Fibroblast of skin of right biceps (primary cell): ENCODE results near the gene SLC39A9.
"Not testable (repeated sequence)": the region's sequence is repeated elsewhere in the genome, so short reads cannot be mapped to it uniquely, and the experiment has no call there.

Experiments
- DNase-seq: peaks from one replicate; pipeline ENCODE4 v3.0.0-alpha.2; 2013

The SLC39A9 gene

DNA sequence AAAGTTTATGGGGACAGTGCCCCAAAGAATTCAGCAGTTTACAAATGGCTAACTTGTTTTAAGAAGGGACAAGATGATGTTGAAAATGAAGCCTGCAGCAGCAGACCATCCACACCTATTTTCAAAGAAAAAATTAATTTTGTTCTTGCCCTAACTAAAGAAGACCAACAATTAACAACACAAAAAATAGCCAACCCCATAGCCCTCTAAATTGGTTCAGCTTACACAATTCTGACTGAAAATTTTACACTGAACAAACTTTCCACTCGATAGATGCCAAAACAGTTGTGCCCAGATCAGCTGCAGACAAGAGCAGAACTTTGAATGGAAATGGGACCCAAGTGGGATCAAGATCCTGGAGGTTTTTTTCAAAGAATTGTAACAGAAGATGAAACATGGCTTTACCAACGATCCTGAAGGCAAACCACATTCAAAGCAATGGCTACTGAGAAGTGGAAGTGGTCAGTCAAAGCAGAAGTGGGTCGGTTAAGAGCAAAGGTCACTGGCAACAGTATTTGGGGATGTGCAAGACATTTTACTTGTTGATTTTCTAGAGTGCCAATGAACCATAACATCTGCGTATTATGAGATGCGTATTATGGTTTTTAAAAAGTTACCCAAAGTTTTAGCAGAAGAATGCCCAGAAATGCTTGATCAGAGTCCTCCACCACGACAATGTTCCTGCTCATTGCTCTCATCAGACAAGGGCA is 30.0 kb downstream of the SLC39A9 start:
- no peak for DNase-seq

DNA sequence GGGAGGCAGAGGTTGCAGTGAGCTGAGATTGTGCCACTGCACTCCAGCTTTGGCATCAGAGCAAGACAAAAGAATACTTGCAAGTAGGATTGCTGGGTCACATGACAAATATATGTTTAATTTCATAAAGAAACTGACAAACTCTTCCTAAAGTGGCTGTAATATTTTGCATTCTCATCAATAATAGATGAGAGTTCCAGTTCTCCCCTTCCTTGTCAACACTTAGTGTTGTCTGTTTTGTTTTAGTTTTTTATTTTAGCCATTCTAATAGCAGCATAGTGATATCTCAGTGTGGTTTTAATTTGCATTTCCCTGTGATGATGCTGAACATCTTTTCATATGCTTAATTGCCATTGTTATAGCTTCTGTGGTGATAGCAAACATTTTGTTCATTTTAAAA is 31.2 kb downstream of the SLC39A9 start:
- DNase-seq, result no peak

DNA sequence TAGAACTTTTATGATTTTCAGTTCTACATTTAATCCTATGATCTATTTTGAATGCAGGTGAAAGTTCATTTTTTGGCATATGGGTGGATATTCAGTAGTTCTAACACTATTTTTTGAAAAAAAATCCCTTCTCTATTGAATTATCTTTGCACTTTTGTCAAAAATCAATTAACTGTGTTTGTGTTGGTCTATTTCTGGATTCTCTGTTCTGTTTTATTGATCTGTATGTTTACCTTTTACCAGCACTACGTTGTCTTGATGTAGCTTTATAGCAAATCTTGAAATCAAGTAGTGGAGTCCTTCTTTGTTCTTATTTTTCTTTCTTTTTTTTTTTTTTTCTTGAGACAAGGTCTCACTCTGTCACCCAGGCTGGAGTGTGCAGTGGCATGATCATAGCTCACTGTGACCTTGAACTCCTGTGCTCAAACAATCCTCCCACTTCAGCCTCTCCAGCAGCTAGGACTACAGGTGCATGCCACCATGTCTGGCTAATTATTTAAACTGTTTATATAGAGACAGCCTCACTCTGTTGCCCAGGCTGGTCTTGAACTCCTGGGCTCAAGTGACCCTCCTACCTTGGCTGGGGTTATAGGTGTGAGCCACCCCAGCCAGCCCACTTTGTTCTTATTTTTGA is 31.9 kb downstream of the SLC39A9 start:
- no peak for DNase-seq

DNA sequence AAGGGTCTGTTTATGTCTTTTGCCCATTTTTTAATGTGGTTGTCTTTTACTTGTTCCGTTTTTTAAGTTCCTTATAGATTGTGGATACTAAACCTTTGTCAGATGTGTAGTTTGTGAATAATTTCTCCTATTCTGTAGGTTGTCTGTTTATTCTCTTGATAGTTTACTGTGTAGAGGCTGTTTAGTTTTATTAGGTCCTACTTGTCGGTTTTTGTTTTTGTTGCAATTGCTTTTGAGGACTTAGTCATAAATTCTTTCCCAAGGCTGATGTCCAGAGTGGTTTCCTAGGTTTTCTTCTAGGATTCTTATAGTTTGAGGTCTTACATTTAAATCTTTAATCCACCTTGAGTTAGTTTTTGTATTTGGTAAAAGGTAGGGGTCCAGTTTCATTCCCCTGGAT is 33.9 kb downstream of the SLC39A9 start:
- DNase-seq, result no peak

DNA sequence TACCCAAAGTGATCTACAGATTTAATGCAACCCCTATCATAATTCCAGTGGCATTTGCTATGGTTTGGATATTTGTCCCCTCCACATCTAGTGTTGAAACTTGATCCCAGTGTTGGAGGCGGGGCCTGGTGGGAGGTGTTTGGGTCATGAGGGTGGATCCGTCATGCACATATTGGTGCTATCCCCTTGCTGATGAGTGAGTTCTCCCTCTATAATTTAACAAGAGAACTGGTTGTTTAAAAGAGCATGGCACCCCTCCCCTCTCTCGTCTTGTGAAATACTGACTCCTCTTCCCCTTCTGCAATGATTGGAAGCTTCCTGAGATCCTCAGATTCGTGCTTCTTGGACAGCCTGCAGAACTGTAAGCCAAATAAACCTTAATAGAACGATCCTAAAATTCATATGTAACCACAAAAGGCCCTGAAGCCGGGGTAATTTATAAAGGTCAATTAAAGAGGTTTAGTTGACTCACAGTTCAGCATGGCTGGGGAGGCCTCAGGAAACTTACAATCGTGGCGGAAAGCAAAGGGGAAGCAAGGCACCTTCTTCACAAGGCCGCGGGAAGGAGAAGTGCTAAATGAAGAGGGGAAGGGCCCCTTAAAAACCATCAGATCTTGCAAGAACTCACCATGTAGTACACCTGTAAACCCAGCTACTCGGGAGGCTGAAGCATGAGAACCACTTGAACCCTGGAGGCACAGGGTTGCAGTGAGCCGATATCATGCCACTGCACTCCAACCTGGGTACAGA is 41.2 kb downstream of the SLC39A9 start:
- DNase-seq, result no peak

DNA sequence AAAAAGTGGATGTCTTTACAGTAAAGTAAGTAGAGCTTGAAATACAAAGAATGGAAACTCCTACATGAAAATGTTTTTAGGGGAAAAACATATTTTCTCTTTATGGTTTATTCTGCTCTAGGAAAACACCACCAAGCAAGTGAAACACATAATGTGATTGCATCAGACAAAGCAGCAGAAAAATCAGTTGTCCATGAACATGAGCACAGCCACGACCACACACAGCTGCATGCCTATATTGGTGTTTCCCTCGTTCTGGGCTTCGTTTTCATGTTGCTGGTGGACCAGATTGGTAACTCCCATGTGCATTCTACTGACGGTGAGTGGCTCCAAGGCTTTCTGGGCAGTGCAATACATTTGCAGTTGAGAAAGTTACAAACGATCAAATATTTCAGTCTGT is 43.5 kb downstream of the SLC39A9 start:
- no peak for DNase-seq

DNA sequence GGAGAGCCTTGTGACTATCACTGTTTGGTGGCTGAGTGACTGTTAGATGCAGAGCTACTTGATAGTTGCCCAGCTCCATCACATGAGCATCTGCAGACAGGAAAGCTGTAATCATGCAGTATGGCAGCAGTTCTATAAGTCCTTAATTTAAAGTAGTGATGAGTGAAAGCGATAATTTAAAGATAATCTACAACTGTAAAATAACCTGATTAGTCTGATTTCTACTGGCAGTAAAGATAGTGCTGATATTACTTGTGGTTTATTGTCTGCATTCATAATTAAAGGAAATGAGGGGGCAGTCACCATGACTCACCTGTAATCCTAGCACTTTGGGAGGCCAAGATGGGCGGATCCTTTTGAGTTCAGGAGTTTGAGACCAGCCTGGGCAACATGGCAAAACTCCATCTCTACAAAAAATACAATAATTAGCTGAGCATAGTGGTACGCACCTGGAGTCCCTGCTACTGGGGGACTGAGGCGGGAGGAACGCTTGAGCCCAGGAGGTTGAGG is 44.9 kb downstream of the SLC39A9 start:
- peak; percentile 19 for DNase-seq

DNA sequence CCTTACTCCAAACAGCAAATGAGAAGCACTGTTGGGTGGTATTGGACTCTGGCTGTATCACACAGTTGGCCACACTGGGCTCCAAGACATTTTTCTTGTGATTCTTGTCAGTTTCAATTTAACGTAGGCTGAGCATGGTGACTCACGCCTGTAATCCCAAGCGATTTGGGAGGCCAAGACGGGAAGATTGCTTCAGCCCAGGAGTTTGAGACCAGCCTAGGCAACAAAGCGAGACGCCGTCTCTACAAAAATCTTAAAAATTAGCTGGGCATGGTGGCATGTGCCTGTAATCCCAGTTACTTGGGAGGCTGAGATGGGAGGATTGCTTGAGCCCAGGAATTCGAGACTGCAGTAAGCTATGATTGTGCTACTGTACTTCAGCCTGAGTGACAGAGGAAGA is 50.7 kb downstream of the SLC39A9 start:
- no peak for DNase-seq

DNA sequence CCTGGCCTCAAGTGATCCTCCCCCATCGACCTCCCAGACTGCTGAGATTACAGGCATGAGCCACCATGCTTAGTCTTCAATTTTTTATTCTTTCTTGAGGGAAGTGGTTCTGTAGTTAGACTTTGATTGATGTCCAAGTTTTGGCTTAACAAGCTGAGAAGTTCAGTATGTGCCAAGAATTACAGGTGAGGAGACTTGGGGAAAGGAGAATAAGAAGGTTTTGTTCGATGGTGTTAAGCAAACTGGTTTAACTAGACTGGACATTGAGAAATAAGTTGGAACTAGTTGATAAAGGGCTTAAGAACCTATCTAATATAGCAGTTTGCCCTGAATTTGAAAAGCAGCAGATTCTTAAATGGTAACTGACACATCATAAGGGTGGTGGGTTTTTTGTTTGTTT is 53.4 kb downstream of the SLC39A9 start:
- no peak for DNase-seq

DNA sequence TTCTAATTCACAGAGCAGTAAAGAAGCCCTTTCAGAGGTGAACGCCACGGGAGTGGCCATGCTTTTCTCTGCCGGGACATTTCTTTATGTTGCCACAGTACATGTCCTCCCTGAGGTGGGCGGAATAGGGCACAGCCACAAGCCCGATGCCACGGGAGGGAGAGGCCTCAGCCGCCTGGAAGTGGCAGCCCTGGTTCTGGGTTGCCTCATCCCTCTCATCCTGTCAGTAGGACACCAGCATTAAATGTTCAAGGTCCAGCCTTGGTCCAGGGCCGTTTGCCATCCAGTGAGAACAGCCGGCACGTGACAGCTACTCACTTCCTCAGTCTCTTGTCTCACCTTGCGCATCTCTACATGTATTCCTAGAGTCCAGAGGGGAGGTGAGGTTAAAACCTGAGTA is 59.9 kb downstream of the SLC39A9 start:
- no peak for DNase-seq

DNA sequence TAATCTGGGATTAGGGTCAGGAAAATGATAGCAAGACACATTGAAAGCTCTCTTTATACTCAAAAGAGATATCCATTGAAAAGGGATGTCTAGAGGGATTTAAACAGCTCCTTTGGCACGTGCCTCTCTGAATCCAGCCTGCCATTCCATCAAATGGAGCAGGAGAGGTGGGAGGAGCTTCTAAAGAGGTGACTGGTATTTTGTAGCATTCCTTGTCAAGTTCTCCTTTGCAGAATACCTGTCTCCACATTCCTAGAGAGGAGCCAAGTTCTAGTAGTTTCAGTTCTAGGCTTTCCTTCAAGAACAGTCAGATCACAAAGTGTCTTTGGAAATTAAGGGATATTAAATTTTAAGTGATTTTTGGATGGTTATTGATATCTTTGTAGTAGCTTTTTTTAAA is 60.6 kb downstream of the SLC39A9 start:
- no peak for DNase-seq

DNA sequence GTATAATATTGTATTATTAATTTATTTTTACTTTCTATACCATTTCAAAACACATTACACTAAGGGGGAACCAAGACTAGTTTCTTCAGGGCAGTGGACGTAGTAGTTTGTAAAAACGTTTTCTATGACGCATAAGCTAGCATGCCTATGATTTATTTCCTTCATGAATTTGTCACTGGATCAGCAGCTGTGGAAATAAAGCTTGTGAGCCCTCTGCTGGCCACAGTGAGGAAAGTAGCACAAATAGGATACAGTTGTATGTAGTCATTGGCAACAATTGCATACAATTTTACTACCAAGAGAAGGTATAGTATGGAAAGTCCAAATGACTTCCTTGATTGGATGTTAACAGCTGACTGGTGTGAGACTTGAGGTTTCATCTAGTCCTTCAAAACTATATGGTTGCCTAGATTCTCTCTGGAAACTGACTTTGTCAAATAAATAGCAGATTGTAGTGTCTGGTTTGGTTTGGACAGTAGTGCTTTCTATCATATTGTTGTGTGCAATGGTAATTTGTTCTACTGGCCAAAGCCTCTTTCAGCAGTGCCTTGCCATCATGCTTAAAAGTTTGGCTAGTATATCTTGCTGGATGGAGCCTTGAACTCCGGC is 61.7 kb downstream of the SLC39A9 start:
- DNase-seq, result peak; percentile 87

DNA sequence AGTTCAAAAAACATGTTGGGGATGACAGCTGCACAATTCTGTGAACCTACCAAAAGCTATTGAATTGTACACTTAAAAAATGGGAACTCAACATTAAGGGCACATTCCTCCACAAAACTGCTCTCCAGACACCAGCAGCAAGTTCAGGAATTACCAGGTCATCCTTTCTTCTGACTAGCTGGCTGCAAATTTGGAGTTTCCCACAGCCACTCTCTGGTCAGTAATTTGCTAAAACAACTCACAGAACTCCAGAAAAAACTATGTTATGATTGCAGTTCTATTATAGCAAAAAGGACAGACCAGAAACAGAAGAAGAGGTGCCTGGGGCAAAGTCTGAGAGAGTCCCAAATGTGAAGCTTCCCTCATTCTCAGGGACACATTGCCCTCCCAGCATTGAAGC is 65.9 kb downstream of the SLC39A9 start:
- DNase-seq, result peak; percentile 21

DNA sequence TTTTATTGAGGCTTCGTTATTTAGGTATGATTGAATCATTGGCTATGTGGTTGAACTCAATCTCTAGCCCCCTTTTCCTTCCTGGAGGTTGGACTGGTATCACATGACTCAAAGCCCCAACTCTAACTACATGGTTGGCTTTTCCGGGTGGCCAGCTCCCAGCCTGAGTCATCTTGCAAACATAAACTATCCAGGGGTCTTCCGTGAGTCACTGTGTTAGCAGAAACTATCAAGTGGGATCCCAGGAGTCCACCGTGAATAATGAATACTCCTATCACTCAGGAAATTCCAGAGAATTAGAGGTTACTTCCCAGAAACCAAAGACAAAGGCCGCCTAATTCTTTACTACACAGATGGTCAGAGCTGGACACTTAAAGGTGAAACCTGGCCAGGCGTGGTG is 66.3 kb downstream of the SLC39A9 start:
- DNase-seq, result peak; percentile 93

DNA sequence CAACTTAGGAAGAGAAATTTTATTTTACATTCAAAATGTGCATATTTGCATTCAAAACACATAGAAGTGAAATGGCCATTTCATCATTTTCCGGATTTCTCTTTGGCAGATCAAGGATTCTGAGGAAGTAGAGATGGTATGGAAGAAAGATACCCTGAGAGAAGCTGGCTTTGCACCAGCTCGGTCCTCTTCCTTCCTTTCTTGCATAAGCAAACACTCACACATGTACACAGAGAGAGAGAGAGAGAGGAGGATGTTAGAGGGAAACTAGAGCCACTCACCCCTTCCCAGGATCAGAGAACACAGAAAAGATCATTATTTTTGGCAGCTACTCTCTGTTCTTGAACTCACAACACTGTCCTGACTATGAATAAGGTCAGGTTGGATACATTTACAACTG is 70.5 kb downstream of the SLC39A9 start:
- DNase-seq, result no peak

DNA sequence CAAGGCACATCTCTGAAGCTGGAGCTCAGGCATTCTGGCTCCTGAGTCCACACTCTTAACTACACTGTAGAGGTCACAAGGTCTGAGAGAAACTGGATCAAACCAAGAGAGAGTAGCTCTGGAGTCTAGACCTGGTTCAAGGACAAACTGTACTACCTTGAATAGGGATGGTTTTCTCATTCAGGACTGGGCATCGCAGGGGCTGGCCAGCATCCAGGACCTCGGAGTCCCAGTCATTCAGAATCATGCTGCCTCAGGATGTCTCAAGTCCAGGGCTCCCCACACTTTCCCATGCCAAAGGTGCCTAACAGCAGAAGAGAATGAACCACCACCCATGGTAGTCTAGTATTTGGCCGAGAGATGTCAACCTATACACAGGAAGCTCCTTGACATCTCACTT is 72.9 kb downstream of the SLC39A9 start:
- no peak for DNase-seq

DNA sequence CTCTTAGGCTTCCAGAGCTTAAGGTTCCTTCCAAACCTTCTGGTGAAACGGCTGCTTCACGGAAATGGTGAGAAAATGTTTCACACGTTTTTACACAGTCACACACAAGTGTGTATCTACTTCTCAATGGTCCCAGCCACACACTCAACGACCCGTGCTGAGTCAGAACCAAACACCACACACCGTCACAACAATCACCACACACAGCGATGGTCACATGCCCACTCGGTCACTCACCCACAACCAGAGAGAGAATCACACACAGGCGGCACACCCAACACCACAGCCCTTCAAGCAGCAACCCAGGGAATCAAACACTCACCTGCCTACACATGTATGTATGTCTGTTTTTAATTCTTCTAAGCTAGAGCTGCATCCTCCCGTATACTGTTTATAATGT is 73.4 kb downstream of the SLC39A9 start:
- no peak for DNase-seq

DNA sequence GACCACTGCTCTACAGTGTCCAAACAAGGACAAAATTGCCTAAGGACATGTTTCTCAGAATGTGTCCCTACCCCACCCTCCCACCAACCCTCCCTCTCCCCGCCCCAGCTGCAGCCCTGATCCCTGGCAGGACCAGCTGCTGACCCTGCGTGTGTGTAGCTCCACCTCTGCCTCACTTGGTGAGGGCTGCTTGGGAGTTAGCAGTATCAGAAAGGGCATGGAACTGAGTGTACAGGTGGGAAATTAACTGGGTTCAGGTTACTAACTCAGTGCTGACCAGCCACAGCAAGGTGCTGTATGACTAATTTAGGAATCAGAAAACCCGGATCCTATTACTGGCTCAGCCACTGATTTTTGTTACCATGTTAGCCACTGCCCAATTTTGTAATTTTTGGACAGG is 74.8 kb downstream of the SLC39A9 start:
- no peak for DNase-seq

DNA sequence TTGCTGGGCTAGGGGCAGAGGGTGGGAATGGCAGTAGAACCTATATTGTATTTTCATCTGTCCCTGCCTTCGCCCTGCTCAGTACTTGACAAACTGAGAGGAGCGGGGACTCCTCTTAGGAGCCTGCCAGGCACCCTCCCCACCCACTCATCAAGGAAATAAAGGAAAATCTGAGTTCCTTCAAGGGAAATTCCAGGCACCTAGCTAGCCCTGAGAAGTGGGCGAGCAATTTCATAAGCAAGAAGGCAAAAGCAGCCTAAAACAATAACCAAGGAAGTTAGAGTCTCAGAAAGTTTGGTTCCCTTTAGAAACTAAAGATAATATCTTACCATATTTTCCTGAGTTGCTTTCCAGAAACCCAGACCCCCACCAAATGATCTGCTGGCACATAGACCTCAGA is 75.5 kb downstream of the SLC39A9 start:
- DNase-seq, result no peak

DNA sequence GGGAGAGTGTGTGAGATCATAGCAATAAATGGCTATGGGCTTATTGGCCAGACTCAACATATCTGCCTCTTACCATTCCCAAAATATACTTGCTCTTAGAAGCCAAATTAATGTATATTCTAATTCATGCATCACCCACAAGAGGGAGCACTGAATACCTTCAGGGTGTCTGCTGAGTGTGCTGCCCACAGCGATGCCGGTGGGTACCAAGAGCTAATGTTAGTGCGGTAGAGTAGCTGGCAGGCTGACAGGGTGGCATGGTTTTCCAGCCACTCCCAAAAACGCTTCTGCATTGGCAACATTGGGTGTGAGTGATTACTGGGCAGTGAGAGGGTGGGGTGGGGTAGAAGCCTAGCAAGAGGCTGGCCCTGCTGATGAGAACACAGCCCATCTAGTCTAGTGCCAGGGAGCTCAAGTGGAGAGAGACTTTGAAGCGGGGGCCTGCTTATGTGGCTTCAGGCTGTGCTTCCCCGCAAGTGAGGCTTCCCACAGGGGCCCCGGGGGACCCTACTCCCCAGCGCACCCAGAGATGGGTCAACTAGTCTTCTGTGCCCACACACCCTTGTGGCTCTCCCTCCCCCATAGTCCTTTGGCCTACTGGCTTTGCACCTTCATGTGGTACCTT is 76.8 kb downstream of the SLC39A9 start:
- DNase-seq, result peak; percentile 9

DNA sequence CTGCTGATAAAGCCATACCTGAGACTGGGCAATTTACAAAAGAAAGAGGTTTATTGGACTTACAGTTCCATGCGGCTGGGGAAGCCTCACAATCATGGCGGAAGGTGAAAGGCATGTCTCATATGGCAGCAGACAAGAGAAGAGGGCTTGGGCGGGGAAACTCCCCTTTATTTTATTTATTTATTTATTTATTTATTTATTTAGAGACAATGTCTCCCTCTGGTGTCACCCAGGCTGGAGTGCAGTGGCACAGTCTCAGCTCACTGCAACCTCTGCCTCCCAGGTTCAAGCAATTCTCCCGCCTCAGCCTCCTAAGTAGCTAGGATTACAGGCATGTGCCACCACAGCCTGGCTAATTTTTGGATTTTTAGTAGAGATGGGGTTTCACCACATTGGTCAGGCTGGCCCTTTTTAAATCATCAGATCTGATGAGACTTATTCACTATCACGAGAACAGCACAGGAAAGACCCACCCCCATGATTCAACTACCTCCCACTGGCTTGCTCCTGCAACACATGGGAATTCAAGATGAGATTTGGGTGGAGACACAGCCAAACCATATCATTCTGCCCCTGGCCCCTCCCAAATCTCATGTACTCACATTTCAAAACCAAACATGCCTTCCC is 78.4 kb downstream of the SLC39A9 start:
- not testable (repeated sequence) for DNase-seq

DNA sequence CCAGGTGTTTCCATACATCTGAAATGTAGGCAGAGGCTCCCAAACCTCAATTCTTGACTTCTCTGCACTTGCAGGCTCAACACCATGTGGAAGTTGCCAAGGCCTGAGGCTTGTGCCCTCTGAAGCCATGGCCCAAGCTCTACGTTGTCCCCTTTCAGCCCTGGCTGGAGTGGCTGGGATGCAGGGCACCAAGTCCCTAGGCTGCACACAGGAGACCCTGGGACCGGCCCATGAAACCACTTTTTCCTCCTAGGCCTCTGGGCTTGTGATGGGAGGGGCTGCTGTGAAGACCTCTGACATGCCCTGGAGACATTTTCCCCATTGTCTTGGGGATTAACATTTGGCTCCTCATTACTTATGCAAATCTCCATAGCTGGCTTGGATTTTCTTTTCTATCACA is 79.6 kb downstream of the SLC39A9 start:
- DNase-seq, result not testable (repeated sequence)

DNA sequence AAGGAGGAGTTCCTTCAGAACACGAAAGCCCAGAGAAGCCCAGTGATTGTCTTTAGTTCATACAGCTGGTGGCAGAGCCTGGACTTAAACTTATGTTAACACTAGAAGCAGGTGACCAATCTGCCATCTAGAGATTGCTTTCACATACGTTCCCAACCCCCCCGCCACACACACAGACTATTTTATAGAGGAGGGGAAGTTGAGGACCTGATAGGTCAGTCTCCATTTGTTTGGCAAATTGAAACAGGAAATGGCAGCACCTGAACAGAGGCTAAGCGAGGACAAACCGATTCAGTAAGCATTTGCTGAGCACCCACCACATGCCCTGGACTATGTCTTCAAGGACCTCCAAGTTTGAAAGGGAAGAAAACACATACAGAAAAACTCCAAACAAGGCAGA is 81.2 kb downstream of the SLC39A9 start:
- DNase-seq, result no peak
